GM23248 (cell line): ENCODE data around the gene NENF. TPM values are rescaled to one million over a fixed set of nuclear protein-coding genes. Genes with fewer than 3 reads are reported as not detected.

Source experiments
- DNase-seq: peaks from one replicate; pipeline ENCODE4 v3.0.0-alpha.2; 2015
- H2AFZ ChIP-seq: fragments of 200-600 bp; sonication (generic); 2 replicates; pipeline ENCODE4 v1.6.1; 2016; ENCODE audit warnings: antibody characterized with exemption
- H3F3A ChIP-seq: fragments of 200-600 bp; sonication (generic); 2 replicates; pipeline ENCODE4 v1.6.1; 2016; ENCODE audit warnings: mild to moderate bottlenecking, antibody characterized with exemption, mixed run types; ENCODE audit not compliant: insufficient read depth
- H3K27ac ChIP-seq: fragments of 200-600 bp; sonication (generic); 2 replicates; pipeline ENCODE4 v1.5.1; 2016; ENCODE audit warnings: mild to moderate bottlenecking
- H3K27me3 ChIP-seq: fragments of 200-600 bp; sonication (generic); replicated peaks from 2 replicates; pipeline ENCODE4 v1.6.1; 2016; ENCODE audit warnings: mild to moderate bottlenecking; ENCODE audit not compliant: insufficient read depth
- H3K36me3 ChIP-seq: fragments of 200-600 bp; sonication (generic); 2 replicates; pipeline ENCODE4 v1.6.1; 2016; ENCODE audit warnings: low read depth, mild to moderate bottlenecking
- H3K4me1 ChIP-seq: fragments of 200-600 bp; sonication (generic); 2 replicates; pipeline ENCODE4 v1.6.1; 2016; ENCODE audit warnings: mild to moderate bottlenecking; ENCODE audit not compliant: insufficient read depth
- H3K4me2 ChIP-seq: fragments of 200-600 bp; sonication (generic); one replicate; pipeline ENCODE4 v1.6.1; 2016; ENCODE audit warnings: mild to moderate bottlenecking; ENCODE audit not compliant: unreplicated experiment
- H3K4me3 ChIP-seq: fragments of 200-600 bp; sonication (generic); 2 replicates; pipeline ENCODE4 v1.5.1; 2016; ENCODE audit warnings: mild to moderate bottlenecking
- H3K79me2 ChIP-seq: fragments of 200-600 bp; sonication (generic); 2 replicates; pipeline ENCODE4 v1.6.1; 2016; ENCODE audit warnings: mild to moderate bottlenecking; ENCODE audit not compliant: insufficient read depth
- H3K9ac ChIP-seq: fragments of 200-600 bp; sonication (generic); 2 replicates; pipeline ENCODE4 v1.6.1; 2016; ENCODE audit warnings: mild to moderate bottlenecking
- H3K9me2 ChIP-seq: fragments of 200-600 bp; sonication (generic); 2 replicates; pipeline ENCODE4 v1.6.1; 2016; ENCODE audit warnings: mixed run types, mild to moderate bottlenecking, moderate library complexity; ENCODE audit not compliant: insufficient read depth
- H3K9me3 ChIP-seq: fragments of 200-600 bp; sonication (generic); one replicate; pipeline ENCODE4 v1.6.1; 2017; ENCODE audit warnings: low read depth
- H4K20me1 ChIP-seq: fragments of 200-600 bp; sonication (generic); 2 replicates; pipeline ENCODE4 v1.6.0; 2016; ENCODE audit not compliant: insufficient read depth
- EZH2 ChIP-seq: fragments of 200-600 bp; sonication (generic); IDR thresholded peaks from 2 replicates; pipeline ENCODE4 v1.6.1; 2018; ENCODE audit warnings: antibody characterized with exemption, mild to moderate bottlenecking; ENCODE audit not compliant: insufficient read depth, poor library complexity, severe bottlenecking
- EZH2phosphoT487 ChIP-seq: fragments of 200-600 bp; sonication (generic); IDR thresholded peaks from 2 replicates; pipeline ENCODE4 v1.6.1; 2018; ENCODE audit warnings: antibody characterized with exemption, moderate library complexity, mild to moderate bottlenecking, low read depth; ENCODE audit not compliant: insufficient read depth
- WGBS, 2 experiments: methylation state at CpG; one replicate each; pipeline ENCODE4 v1.1.6; 2015 to 2017; ENCODE audit warnings: low lambda C conversion rate in 2 of 2, low coverage in 1 of 2; ENCODE audit errors: missing lambda C conversion rate in 2 of 2; 5-methylcytosine and 5-hydroxymethylcytosine counted together
- in situ Hi-C: fragments of 300-500 bp; cut with MboI; formaldehyde crosslinking; loops from 2 replicates; pipeline ENCODE4 v1.15.0; 2020
- polyA plus RNA-seq: library from polyadenylated mRNA; unstranded; fragments of >200 nt; fragmentation: Nextera tagmentation; extraction: Ambion mirVana; gene quantifications from 2 replicates; pipeline ENCODE4 v1.2.1, GENCODE V29; 2016
- total RNA-seq: library from RNA; depleted of rRNA; stranded (reverse); fragments of >200 nt; shearing (Covaris generic); gene quantifications from 2 replicates; pipeline ENCODE4 v1.2.3, GENCODE V29; 2014

The NENF gene
- total and polyA plus RNA-seq, 2 experiments from 2014 or later = 86.9 to 162 TPM

DNA sequence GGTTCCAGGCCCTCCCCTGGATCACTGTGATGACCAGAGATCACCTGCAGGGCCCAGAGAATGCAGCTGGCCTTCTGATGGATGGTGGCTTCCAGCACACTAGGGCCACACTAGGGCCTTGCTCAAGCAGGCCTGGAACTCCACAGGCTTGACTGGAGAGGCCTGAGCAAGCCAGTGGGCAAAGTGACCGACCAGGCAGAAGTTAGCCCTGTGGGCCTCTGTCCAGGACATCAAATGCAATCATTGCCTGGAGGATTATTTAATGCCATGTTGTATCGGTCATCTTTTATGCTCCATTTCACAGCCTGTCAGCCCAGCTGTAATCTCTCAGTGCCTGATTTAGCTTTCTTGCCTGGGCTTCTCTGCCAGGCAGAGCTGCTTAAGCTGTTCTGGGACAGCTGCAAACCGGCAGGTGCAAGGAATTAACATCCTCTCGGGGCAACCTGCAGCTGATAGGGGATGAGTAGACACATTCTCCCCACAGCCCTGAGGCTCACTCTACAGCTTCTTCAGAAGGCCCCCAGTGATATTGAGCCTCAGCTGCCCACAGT is 17.7 kb downstream of the NENF start:
- no peaks in the 10 kb centered on the region for H4K20me1 ChIP-seq
- H3F3A ChIP-seq = no peaks in the 10 kb centered on the region
- H2AFZ ChIP-seq = no peak overlapping the region
- DNase-seq = no peak
- no peaks in the 10 kb centered on the region for H3K36me3 ChIP-seq
- TF ChIP-seq EZH2phosphoT487 = no peak
- peaks cover 4% of the 10 kb centered on the region; the same call in 1 of the 2 replicates for H3K4me1 ChIP-seq
- no peak overlapping the region for H3K9ac ChIP-seq
- no peaks in the 10 kb centered on the region for H3K9me2 ChIP-seq
- in situ Hi-C loops = loop anchor here (10.0 to 25.0 kb wide), 3 partner anchors 386 to 766 kb away; no protein-coding TSS in a partner anchor
- H3K27me3 ChIP-seq = no peaks in the 10 kb centered on the region
- no peak overlapping the region for H3K4me3 ChIP-seq
- H3K9me3 ChIP-seq = no peaks in the 10 kb centered on the region
- no peak overlapping the region for H3K27ac ChIP-seq
- H3K4me2 ChIP-seq = no peak overlapping the region
- 57 to 77% methylated on average over 4 of the region's 4 CpGs for WGBS, 2 experiments
- no peaks in the 10 kb centered on the region for H3K79me2 ChIP-seq

DNA sequence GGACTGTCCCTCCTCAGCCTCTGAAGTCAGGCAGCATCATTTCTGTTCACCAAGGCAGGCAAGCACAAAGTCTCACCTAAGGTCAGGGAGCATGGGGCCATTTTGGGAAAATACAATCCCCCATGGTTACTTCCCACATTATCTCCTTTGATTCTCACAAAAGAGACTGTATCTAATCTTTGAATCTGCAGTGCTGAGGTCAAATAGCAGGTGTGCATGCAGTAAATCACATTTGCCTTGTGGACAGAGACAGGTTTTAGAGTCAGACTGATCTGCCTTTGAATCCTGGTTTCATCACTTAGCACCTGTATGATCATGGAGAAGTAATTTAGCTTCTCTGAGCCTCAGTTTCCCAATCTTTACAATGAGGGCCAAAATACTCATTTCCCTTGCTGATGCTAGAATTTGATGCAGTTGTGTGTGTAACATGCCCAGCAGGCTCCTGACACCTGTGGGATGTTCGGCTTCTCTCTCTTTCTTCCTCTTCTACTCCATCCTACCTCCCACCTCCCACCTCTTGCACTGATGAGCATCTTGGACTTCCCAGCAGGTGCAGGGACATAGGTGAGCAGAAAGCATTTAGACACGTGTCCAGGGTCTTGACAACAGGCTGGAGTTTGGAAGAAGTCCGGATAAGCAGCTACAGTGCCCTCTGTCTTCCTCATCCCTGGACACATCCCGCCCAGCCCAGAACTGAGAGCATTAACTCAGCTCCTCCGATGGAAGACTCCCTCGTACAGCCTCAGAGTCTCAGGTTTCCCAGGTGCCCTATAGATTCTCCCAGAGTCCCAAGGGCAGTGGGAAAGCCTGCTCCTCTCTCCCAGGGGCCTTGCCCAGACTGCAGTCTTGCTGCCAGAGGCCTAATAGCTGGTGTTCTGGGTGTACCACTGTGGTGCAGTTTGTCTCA is 18.9 kb downstream of the NENF start:
- Histone ChIP-seq H3K9me2 (no peaks in the 10 kb centered on the region), H3K9me3 (no peaks in the 10 kb centered on the region), H2AFZ (no peak overlapping the region), H3K4me3 (no peak overlapping the region), H3K79me2 (no peaks in the 10 kb centered on the region), H3F3A (no peaks in the 10 kb centered on the region), H3K4me1 (peaks cover 4% of the 10 kb centered on the region; the same call in 1 of the 2 replicates), H3K27ac (no peak overlapping the region), H3K27me3 (no peaks in the 10 kb centered on the region), H4K20me1 (no peaks in the 10 kb centered on the region), H3K4me2 (no peak overlapping the region), H3K9ac (no peak overlapping the region), H3K36me3 (no peaks in the 10 kb centered on the region)
- in situ Hi-C loops = loop anchor here (10.0 to 25.0 kb wide), 3 partner anchors 387 to 767 kb away; no protein-coding TSS in a partner anchor
- WGBS, 2 experiments = 74 to 88% methylated on average over 6 of the region's 6 CpGs
- TF ChIP-seq EZH2phosphoT487 = no peak
- TF ChIP-seq EZH2 = no peak
- DNase-seq = no peak

DNA sequence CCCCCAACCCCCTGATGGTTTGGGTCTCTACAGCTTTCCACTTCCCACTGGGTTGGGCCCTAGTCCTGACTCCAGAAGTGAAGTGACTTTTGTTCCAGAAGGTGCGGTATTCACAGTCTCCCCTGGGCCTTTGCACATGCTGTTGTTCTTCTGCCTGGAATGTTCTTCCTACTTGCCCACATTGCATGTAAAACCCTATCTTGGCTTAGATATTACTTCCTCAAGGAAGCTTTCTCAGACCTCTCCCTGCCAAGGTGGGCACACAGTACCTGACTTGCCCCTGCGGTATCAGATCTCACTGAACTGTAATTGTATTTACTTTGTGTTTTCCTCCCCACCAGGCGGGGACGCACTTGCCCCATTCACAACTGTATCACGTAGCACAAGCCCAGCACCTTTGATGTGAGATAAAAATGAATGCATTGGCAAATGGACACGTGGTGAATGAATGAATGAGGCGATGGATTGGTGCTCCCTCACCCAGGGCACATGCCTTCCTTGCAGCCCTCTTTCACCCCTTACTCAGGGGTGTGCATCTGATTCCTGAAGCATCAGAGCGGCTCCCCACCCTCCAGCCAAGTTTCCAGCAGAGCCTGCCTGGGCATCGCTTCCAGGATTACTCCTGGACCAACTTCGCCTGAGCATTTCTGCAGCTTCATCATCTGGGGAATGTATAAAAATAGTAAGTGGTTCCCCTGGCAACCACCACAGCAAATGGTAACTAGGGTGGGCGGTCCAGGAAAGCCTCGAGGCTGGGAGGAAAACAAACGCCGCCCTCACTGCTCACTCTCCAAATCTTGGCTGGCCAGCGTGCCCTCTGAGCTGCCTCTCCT is 19.8 kb downstream of the NENF start:
- no peak for TF ChIP-seq EZH2phosphoT487
- no peak for TF ChIP-seq EZH2
- H3K9me2 ChIP-seq = no peaks in the 10 kb centered on the region
- H3K36me3 ChIP-seq = no peaks in the 10 kb centered on the region
- DNase-seq = peak; percentile 94
- 38 to 41% methylated on average over 15 of the region's 15 CpGs for WGBS, 2 experiments
- in situ Hi-C loops = loop anchor here (10.0 to 25.0 kb wide), 3 partner anchors 388 to 768 kb away; no protein-coding TSS in a partner anchor
- H3K27ac ChIP-seq = no peak overlapping the region
- peaks cover 4% of the 10 kb centered on the region; the same call in 1 of the 2 replicates for H3K4me1 ChIP-seq
- H3K9ac ChIP-seq = peak overlapping the region; percentile 9; the same call in 1 of the 2 replicates
- H3K4me3 ChIP-seq = no peak overlapping the region
- no peaks in the 10 kb centered on the region for H3F3A ChIP-seq
- no peak overlapping the region for H3K4me2 ChIP-seq
- H3K9me3 ChIP-seq = no peaks in the 10 kb centered on the region
- no peaks in the 10 kb centered on the region for H3K27me3 ChIP-seq
- H4K20me1 ChIP-seq = no peaks in the 10 kb centered on the region
- no peak overlapping the region for H2AFZ ChIP-seq
- H3K79me2 ChIP-seq = no peaks in the 10 kb centered on the region
